Body of pancreas (tissue), 4 donors: ENCODE measurements around the gene CSRP1.

ENCODE experiments used
- CTCF ChIP-seq, 7 experiments: fragments of 450-650 bp in 4 of 7; fragments of 200-600 bp in 3 of 7; sonication (generic) in 3 of 7; IDR thresholded peaks; one replicate each; pipeline ENCODE4 v1.5.1; 2016 to 2019; ENCODE audit warnings: antibody characterized with exemption in 7 of 7
- POLR2A ChIP-seq, 3 donors: fragments of 450-650 bp; IDR thresholded peaks; one replicate each; pipeline ENCODE4 v1.6.1; 2016; ENCODE audit warnings: antibody characterized with exemption in 3 of 3, mild to moderate bottlenecking in 2 of 3

DNA sequence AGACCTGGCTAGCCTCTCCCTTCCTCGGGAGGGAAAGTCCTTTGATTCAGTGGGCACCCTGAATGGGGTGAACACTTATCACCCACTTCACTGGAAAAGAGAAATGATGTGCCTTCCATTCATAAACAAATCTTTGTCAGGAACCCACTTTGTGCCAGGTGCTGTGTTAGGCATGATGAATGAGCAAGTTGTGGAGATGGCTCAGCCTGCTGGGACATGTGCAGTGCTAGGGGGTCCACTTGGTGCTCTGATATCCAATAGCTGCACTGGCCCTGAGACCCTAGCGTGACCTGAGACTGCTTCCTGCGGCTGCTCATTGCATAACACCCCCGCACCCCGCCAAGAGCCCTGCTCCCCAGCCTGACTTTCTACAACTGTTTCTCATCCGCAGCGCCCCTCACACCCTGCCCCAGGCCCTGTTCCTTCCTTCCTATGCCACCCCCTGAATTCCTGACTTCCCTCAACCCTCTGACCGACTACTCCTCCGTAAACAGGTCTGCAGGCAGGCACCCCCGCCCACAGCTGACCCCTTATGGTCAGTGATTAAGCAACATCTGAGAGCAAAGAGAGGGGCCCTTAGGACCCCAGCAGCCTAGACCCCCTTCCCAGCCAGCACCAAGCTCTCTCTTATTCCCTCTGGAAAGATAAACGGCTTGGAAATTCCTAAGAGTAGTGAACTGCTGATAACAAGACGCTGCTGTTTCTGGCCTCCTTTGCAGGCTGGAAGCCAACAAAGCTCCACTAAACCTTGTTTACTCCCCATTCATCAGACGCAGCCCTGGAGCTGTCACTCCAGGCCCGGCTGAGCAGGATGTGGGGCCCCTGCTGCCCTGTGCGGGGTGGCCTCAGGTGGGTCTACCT, 12.9 kb downstream of the CSRP1 start:
- TF ChIP-seq POLR2A (IDR thresholded peaks at IDR 0.05), result no peak
- TF ChIP-seq CTCF (IDR thresholded peaks at IDR 0.05), result no peak
